ENCODE measurements around the gene CTH.
"Not testable (repeated sequence)": the region's sequence is repeated elsewhere in the genome, so short reads cannot be mapped to it uniquely, and the experiment has no call there.

- not testable (repeated sequence) for TF ChIP-seq CTCF, POLR2A (IDR thresholded peaks at IDR 0.05)
Observed at GRCh38 chr1:70373580-70373979, 37.5 kb upstream of the CTH start.
